Heart right ventricle (tissue), 16 donors: ENCODE results near the gene HYOU1. TPM values are rescaled to one million over a fixed set of nuclear protein-coding genes. Genes with fewer than 3 reads are reported as not detected.
"Not testable (repeated sequence)": the region's sequence is repeated elsewhere in the genome, so short reads cannot be mapped to it uniquely, and the experiment has no call there.

Experiments
- ATAC-seq, 8 donors: fragments of 200-7000 bp; cut with Tn5 transposase; one replicate each; pipeline ENCODE4 v1.9.1; 2020; ENCODE audit warnings: mild to moderate bottlenecking in 8 of 8, moderate library complexity in 8 of 8, moderate number of reproducible peaks in 1 of 8
- DNase-seq, 2 donors: peaks; one replicate each; pipeline ENCODE4 v3.0.0-alpha.2; 2020
- H3K27ac ChIP-seq, 10 donors: fragments of 200-600 bp; sonication (generic) in 2 of 10; one replicate each; pipeline versions ENCODE4 v1.5.0 to v1.8.0; 2020 to 2022; ENCODE audit warnings: mild to moderate bottlenecking in 3 of 10
- H3K27me3 ChIP-seq, 7 donors: fragments of 200-600 bp; one replicate each; pipeline ENCODE4 v1.8.0; 2021 to 2022; ENCODE audit warnings: mild to moderate bottlenecking in 2 of 7
- H3K36me3 ChIP-seq, 9 donors: fragments of 200-600 bp; sonication (generic) in 1 of 9; one replicate each; pipeline versions ENCODE4 v1.5.0 to v1.8.0; 2020 to 2022; ENCODE audit warnings: mild to moderate bottlenecking in 2 of 9
- H3K4me1 ChIP-seq, 9 donors: fragments of 200-600 bp; sonication (generic) in 1 of 9; one replicate each; pipeline versions ENCODE4 v1.5.0 to v1.8.0; 2020 to 2022; ENCODE audit warnings: mild to moderate bottlenecking in 4 of 9
- H3K4me3 ChIP-seq, 10 donors: fragments of 200-600 bp; sonication (generic) in 2 of 10; one replicate each; pipeline versions ENCODE4 v1.5.0 to v1.8.0; 2020 to 2022; ENCODE audit warnings: mild to moderate bottlenecking in 7 of 10, moderate library complexity in 2 of 10
- H3K9me3 ChIP-seq, 11 donors: fragments of 200-600 bp in 10 of 11; sonication (generic) in 2 of 11; one replicate each; pipeline versions ENCODE4 v1.5.0 to v1.8.0; 2013 to 2022; ENCODE audit warnings: mild to moderate bottlenecking in 2 of 11, control low read depth in 1 of 11, moderate library complexity in 1 of 11
- WGBS, 2 donors: extraction: QIAGEN DNeasy Blood & Tissue Kit; methylation state at CpG; one replicate each; pipeline ENCODE4 v1.1.7; 2013; ENCODE audit warnings: inconsistent platforms in 1 of 2; 5-methylcytosine and 5-hydroxymethylcytosine counted together
- intact Hi-C, 10 donors: fragments of 100-400 bp; cut with DNase I; formaldehyde crosslinking; loops; one replicate each; pipeline versions ENCODE4 v1.11.1 to v1.14.2; 2022
- polyA plus RNA-seq, 2 donors: library from polyadenylated mRNA; stranded (reverse); fragments of 200-250 nt; gene quantifications; one replicate each; pipeline ENCODE4 v1.2.3, GENCODE V29; 2013
- total RNA-seq, 10 donors: library from RNA; stranded (reverse); fragmentation: NEBNext Ultra II Directional in 3 of 10; extraction: Animal tissue kit (Norgen Biotek cat#: 25700) in 3 of 10; gene quantifications; one replicate each; pipeline versions ENCODE4 v1.2.1 to v1.2.4, GENCODE V29; 2021 to 2023
- TF ChIP-seq, protein P1 (sequence below), 9 donors: fragments of 200-600 bp; sonication (generic) in 2 of 9; IDR thresholded peaks; one replicate each; pipeline versions ENCODE4 v1.5.0 to v1.8.0; 2021 to 2022; ENCODE audit warnings: antibody characterized with exemption in 9 of 9, mild to moderate bottlenecking in 5 of 9, moderate library complexity in 1 of 9
- donor health status: Arrhythmogenic right ventricular cardiomyopathy.
- donor health status: ischemic (EF 13 %, LVEDD 7.1; RV severe dilation, severe dysfunction).
- donor health status: healthy with polysubstance abuse.
- donor health status: DM: no; HTN: yes; CAD: no.
- donor health status: DM: no; HTN: no; CAD: no.
- donor health status: ischemic (EF 25% LVEDD 6.9; RV normal size, moderate dysfunction).
- donor health status: ischemic (EF 25% LVEDD 5.7; RV mildly dilated, moderate dysfunction).
- donor health status: healthy.
- donor health status: DM: yes; HTN: yes; CAD: no.
- donor health status: Ischemic cardiomyopathy.
- donor health status: ischemic (EF 35%, LVEDD 5.7; RV mildly dilated, moderate dysfunction).
- donor health status: nonischemic (EF 11% LVEDD 7.7; RV severe dilation, severe dysfunction).
- donor health status: DM: yes; HTN: yes; CAD: no.
- donor health status: PGD.
- donor health status: ischemic (EF 29% LVEDD 5.4; RV normal size, mild dysfunction).
- donor health status: nonischemic (EF 23%, LVEDD 6.1; RV moderate dilation, normal function).

Gene HYOU1
- total and polyA plus RNA-seq, 12 donors: 33.0 to 179 (median 64.4) TPM

DNA sequence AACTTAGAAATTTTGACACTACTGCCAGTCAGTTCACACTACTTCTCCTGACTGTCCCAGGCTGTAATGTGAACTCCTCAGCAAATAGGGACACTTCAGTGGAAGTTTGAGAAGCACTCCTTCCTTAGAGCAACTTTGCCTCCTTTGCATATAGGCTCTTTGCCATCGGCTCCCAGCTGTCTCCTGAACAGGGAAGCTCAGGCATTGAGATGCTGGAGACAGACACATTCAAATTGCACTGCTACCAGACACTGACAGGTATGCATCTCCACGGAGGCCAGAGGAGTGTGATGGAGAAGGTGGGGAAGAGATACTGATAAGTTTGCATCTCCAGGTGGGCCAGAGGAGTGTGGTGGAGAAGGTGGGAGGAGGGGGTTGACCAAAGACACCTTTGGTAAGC is 37.0 kb downstream of the HYOU1 start:
- TF ChIP-seq, protein P1, sequence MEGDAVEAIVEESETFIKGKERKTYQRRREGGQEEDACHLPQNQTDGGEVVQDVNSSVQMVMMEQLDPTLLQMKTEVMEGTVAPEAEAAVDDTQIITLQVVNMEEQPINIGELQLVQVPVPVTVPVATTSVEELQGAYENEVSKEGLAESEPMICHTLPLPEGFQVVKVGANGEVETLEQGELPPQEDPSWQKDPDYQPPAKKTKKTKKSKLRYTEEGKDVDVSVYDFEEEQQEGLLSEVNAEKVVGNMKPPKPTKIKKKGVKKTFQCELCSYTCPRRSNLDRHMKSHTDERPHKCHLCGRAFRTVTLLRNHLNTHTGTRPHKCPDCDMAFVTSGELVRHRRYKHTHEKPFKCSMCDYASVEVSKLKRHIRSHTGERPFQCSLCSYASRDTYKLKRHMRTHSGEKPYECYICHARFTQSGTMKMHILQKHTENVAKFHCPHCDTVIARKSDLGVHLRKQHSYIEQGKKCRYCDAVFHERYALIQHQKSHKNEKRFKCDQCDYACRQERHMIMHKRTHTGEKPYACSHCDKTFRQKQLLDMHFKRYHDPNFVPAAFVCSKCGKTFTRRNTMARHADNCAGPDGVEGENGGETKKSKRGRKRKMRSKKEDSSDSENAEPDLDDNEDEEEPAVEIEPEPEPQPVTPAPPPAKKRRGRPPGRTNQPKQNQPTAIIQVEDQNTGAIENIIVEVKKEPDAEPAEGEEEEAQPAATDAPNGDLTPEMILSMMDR (IDR thresholded peaks at IDR 0.05): no peak
- Histone ChIP-seq H3K4me3 (peak overlapping the region in 7 of 10 donors; percentile 81 to 94 (median 86)), H3K36me3 (peaks cover 0 to 74% (median 25%) of the 10 kb centered on the region in 9 donors), H3K27ac (peak overlapping the region in 3 of 10 donors; percentile 93 to 98 (median 94)), H3K4me1 (peaks cover 8 to 63% (median 53%) of the 10 kb centered on the region in 9 donors), H3K27me3 (no peaks in the 10 kb centered on the region), H3K9me3 (no peaks in the 10 kb centered on the region)
- 47 to 49% methylated on average over 2 of the region's 2 CpGs for WGBS, 2 donors
- intact Hi-C loops: loop anchor here in 3 of 10 donors (2.0 to 10.0 kb wide), 3 partner anchors 37 to 82 kb away; partner anchors contain the start of genes DPAGT1 (in 1 of the 3), HYOU1 (in 1 of the 3) and VPS11 (in 1 of the 3)
- ATAC-seq (no peak), DNase-seq (no peak)

DNA sequence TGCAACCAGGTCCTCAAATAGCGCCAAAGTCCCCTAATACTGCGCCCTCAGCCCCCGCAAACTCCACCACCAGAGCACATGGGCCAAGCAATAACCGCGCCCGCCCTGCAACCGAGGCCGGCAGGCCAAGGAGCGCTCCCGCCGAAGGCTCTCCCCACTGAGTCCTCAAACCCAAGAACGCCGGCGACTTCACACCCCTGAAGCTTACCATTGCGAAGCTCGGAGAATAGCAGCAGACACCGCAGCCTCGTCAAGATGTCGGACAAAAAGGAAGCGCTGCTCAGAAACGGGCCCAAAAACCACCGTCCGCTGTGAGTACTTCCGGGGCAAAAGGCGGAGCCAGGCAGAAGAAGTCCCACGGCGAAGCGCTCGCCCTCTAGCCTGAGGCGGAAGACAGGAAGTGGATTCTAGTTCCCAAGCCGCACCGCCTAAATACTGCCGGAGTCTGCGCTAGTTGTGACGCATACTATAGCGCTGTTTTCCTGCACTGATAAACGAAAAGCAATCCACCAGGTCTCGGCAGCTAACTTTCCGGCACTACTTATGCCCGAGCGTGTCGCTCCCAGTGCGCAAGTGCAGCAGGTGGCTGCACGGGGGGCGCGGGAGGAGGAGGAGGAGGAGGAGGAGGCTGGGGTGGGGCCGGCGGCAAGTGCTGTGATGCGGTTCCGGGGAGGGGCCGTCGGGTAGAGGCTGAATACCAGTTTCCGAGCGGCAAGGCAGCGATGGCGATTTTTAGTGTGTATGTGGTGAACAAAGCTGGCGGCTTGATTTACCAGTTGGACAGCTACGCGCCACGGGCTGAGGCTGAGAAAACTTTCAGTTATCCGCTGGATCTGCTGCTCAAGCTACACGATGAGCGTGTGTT is 38.7 kb downstream of the HYOU1 start, which contains the start of the genes RPS25 and TRAPPC4:
RPS25 (minus strand) TSS at position 270 of the 865 bp plus-strand sequence; CDS start at position 211, 59 bp downstream.
TRAPPC4 (plus strand) TSS at position 693 of the 865 bp plus-strand sequence; CDS start at position 723, 30 bp downstream.
- Histone ChIP-seq H3K27ac (peak within 1 kb of the TSS; percentile 80 to 98 (median 94)), H3K36me3 (peaks cover 0 to 73% (median 28%) of the 10 kb centered on the region in 9 donors), H3K4me1 (peaks cover 5 to 50% (median 44%) of the 10 kb centered on the region in 9 donors), H3K4me3 (peak within 1 kb of the TSS; percentile 81 to 99 (median 86)), H3K9me3 (no peaks in the 10 kb centered on the region), H3K27me3 (no peaks in the 10 kb centered on the region)
- peak; percentile 95 to 98 (median 96) for ATAC-seq
- TF ChIP-seq, protein P1 (IDR thresholded peaks at IDR 0.05): peak in 1 of 9 donors; percentile 30
- DNase-seq: peak; percentile 93 to 96
- WGBS, 2 donors: 0 to 1% methylated on average over 62 to 63 of the region's 63 CpGs
- intact Hi-C loops: loop anchor here in 3 of 10 donors (1.0 to 10.0 kb wide), 4 partner anchors 38 to 84 kb away; partner anchors contain the start of genes DPAGT1 (in 1 of the 3), HYOU1 (in 1 of the 3) and VPS11 (in 1 of the 3)

DNA sequence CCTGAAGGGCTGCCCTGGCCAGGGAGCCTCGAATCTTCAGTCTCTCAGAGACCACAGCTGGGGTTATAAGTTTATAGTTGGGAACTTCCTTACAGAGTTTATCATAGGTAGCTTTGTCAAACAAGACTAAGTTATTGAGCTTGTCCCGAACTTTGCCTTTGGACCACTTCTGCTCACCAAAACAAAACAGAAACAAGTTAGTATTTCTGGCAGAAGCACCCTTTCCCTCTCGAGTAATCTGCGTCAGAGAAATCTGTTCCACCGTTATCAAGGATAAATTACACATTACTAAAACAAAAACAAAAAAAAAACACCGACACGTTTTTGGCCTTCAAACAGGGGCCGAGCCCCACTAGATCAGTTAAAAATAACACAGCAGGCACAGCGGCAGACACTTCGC is 39.6 kb downstream of the HYOU1 start:
- Histone ChIP-seq H3K36me3 (peaks cover 0 to 73% (median 25%) of the 10 kb centered on the region in 9 donors), H3K4me3 (peak overlapping the region; percentile 81 to 99 (median 86)), H3K27ac (peak overlapping the region; percentile 80 to 98 (median 94)), H3K4me1 (peaks cover 5 to 50% (median 42%) of the 10 kb centered on the region in 9 donors)
- not testable (repeated sequence) for ATAC-seq, DNase-seq, H3K9me3 ChIP-seq, H3K27me3 ChIP-seq
- 5 to 6% methylated on average over 10 of the region's 10 CpGs for WGBS, 2 donors
- intact Hi-C loops: loop anchor here in 2 of 10 donors (5.0 to 10.0 kb wide), 2 partner anchors 47 to 85 kb away; partner anchors contain the start of genes DPAGT1 (in 1 of the 2) and VPS11 (in 1 of the 2)

DNA sequence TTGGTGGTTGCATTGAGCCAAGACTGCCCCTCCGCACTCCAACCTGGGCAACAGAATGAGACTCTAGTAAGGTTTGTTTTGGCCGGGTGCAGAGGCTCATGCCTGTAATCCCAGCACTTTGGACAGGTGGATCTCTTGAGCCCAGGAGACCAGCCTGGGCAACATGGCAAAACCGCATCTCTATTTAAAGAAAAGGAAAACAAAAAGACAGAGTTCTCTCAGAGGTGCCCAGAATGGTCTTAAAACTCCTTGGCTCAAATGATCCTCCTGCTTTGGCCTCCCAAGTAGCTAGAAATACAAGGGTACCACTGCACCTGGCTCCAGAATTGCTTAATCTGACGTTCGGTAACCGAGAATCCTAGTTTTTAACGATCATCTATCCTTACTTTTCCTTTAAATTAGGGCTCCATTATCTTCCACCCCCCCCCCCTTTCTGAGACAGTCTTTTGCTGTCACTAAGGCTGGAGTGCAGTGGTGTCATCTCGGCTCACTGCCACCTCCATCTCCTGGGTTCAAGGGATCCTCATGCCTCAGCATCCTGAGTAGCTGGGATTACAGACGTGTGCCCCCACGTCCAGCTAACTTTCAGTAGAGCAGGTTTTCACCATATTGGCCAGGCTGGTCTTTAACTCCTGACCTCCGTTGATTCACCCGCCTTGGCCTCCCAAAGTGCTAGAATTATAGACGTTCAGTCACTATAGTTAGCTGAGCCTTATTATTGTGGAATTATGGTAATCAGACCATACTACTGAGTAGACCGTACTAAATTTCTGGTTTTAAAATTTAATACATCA is 40.6 kb downstream of the HYOU1 start:
- Histone ChIP-seq H3K4me3 (peak overlapping the region in 4 of 10 donors; percentile 82 to 87 (median 84)), H3K9me3 (no peaks in the 10 kb centered on the region), H3K4me1 (peaks cover 5 to 47% (median 41%) of the 10 kb centered on the region in 9 donors), H3K27ac (peak overlapping the region in 2 of 10 donors; percentile 93 to 94), H3K36me3 (peaks cover 0 to 73% (median 21%) of the 10 kb centered on the region in 9 donors), H3K27me3 (no peaks in the 10 kb centered on the region)
- WGBS, 2 donors: 77 to 78% methylated on average over 14 of the region's 14 CpGs
- ATAC-seq: no peak
- intact Hi-C loops: loop anchor here in 2 of 10 donors (5.0 to 10.0 kb wide), 2 partner anchors 48 to 86 kb away; partner anchors contain the start of genes DPAGT1 (in 1 of the 2) and VPS11 (in 1 of the 2)
- DNase-seq: no peak
- TF ChIP-seq, protein P1 (IDR thresholded peaks at IDR 0.05): no peak
